Tibial nerve (tissue), 4 donors: ENCODE data around the gene MRPS2. TPM values are rescaled to one million over a fixed set of nuclear protein-coding genes. Genes with fewer than 3 reads are reported as not detected.
"Not testable (repeated sequence)": the region's sequence is repeated elsewhere in the genome, so short reads cannot be mapped to it uniquely, and the experiment has no call there.

Source experiments
- DNase-seq, 2 donors: peaks; one replicate each; pipeline ENCODE4 v3.0.0-alpha.2; 2019; ENCODE audit warnings: low spot score in 2 of 2
- H3K27ac ChIP-seq, 4 donors: fragments of 200-600 bp; sonication (generic) in 3 of 4; one replicate each; pipeline ENCODE4 v1.5.1; 2017 to 2019; ENCODE audit warnings: mild to moderate bottlenecking in 1 of 4
- H3K27me3 ChIP-seq, 2 donors: fragments of 200-600 bp; sonication (generic) in 1 of 2; one replicate each; pipeline versions ENCODE4 v1.5.1 to v1.6.0; 2017 to 2019
- H3K36me3 ChIP-seq, 3 donors: fragments of 200-600 bp; sonication (generic); one replicate each; pipeline ENCODE4 v1.5.1; 2018 to 2019
- H3K4me1 ChIP-seq, 4 donors: fragments of 200-600 bp; sonication (generic) in 3 of 4; one replicate each; pipeline ENCODE4 v1.5.1; 2017 to 2019
- H3K4me3 ChIP-seq, 4 donors: fragments of 200-600 bp; sonication (generic) in 3 of 4; one replicate each; pipeline ENCODE4 v1.5.1; 2017 to 2019; ENCODE audit warnings: mild to moderate bottlenecking in 1 of 4, moderate library complexity in 1 of 4
- H3K9me3 ChIP-seq, 4 donors: fragments of 200-600 bp; sonication (generic) in 3 of 4; one replicate each; pipeline ENCODE4 v1.5.1; 2017 to 2019
- CTCF ChIP-seq, 5 experiments: fragments of 200-600 bp in 3 of 5; fragments of 450-650 bp in 2 of 5; sonication (generic) in 3 of 5; IDR thresholded peaks; one replicate each; pipeline ENCODE4 v1.5.1; 2016 to 2019; ENCODE audit warnings: antibody characterized with exemption in 5 of 5, mild to moderate bottlenecking in 3 of 5, moderate library complexity in 2 of 5
- EP300 ChIP-seq, 2 donors: sonication (generic); formaldehyde crosslinking; IDR thresholded peaks; one replicate each; pipeline ENCODE4 v1.6.1; 2017; ENCODE audit warnings: antibody characterized with exemption in 2 of 2, mild to moderate bottlenecking in 1 of 2
- POLR2A ChIP-seq, 2 donors: fragments of 450-650 bp; IDR thresholded peaks; one replicate each; pipeline ENCODE4 v1.6.1; 2017; ENCODE audit warnings: antibody characterized with exemption in 2 of 2, mild to moderate bottlenecking in 2 of 2, moderate library complexity in 2 of 2
- WGBS, 2 donors: methylation state at CpG; one replicate each; pipeline ENCODE4 v1.1.5; 2018; 5-methylcytosine and 5-hydroxymethylcytosine counted together
- total RNA-seq, 4 donors: library from RNA; depleted of rRNA; stranded (reverse); fragments of >200 nt; gene quantifications; one replicate each; pipeline ENCODE4 v1.1.0, GENCODE V29; 2016

MRPS2 gene
- total RNA-seq, 4 donors from 2014 or later: 24.9 to 29.2 (median 26.3) TPM

GRCh38 chr9:135508211-135508820 is 7.8 kb downstream of the MRPS2 start:
- 90 to 93% methylated on average over 9 of the region's 9 CpGs for WGBS, 2 donors
- no peak for TF ChIP-seq EP300 (IDR thresholded peaks at IDR 0.05)
- H3K27me3 ChIP-seq: no peaks in the 10 kb centered on the region
- no peak for DNase-seq
- H3K4me3 ChIP-seq: no peak overlapping the region
- H3K27ac ChIP-seq: no peak overlapping the region
- H3K9me3 ChIP-seq: peaks cover 0 to 25% (median 0%) of the 10 kb centered on the region in 4 donors
- H3K4me1 ChIP-seq: peaks cover 0 to 5% (median 0%) of the 10 kb centered on the region in 4 donors
- H3K36me3 ChIP-seq: peaks cover 0 to 25% (median 9%) of the 10 kb centered on the region in 3 donors

- 85 to 91% methylated on average over 2 of the region's 2 CpGs for WGBS, 2 donors
- no peak overlapping the region for H3K4me3 ChIP-seq
- peaks cover 0 to 14% (median under 1%) of the 10 kb centered on the region in 3 donors for H3K36me3 ChIP-seq
- H3K27me3 ChIP-seq: no peaks in the 10 kb centered on the region
- no peak for DNase-seq
- H3K4me1 ChIP-seq: peaks cover 0 to 2% (median 0%) of the 10 kb centered on the region in 4 donors
- no peak overlapping the region for H3K27ac ChIP-seq
- H3K9me3 ChIP-seq: peaks cover 0 to 25% (median 0%) of the 10 kb centered on the region in 4 donors
- TF ChIP-seq CTCF (IDR thresholded peaks at IDR 0.05) (no peak), EP300 (IDR thresholded peaks at IDR 0.05) (no peak), POLR2A (IDR thresholded peaks at IDR 0.05) (no peak)
Measured at GRCh38 chr9:135509458-135509857, 9.0 kb downstream of the MRPS2 start.

GRCh38 chr9:135512241-135512603 is 11.7 kb downstream of the MRPS2 start:
- no peak for DNase-seq
- WGBS, 2 donors: 77 to 79% methylated on average over 10 of the region's 10 CpGs

GRCh38 chr9:135512904-135513303 is 12.4 kb downstream of the MRPS2 start:
- Histone ChIP-seq H3K27ac (no peak overlapping the region), H3K4me1 (no peaks in the 10 kb centered on the region), H3K9me3 (peaks cover 0 to 22% (median 0%) of the 10 kb centered on the region in 4 donors), H3K27me3 (peaks cover 0 to 6% of the 10 kb centered on the region in 2 donors), H3K4me3 (no peak overlapping the region), H3K36me3 (no peaks in the 10 kb centered on the region)
- no peak for TF ChIP-seq EP300 (IDR thresholded peaks at IDR 0.05)
- TF ChIP-seq POLR2A (IDR thresholded peaks at IDR 0.05): no peak
- TF ChIP-seq CTCF (IDR thresholded peaks at IDR 0.05): no peak
- WGBS, 2 donors: 59 to 65% methylated on average over 7 of the region's 7 CpGs
- no peak for DNase-seq

More at GRCh38 chr9:135512241-135512603, 11.7 kb downstream of the MRPS2 start:
- no peak overlapping the region for H3K27ac ChIP-seq
- peaks cover 0 to 25% (median 0%) of the 10 kb centered on the region in 4 donors for H3K9me3 ChIP-seq
- H3K4me1 ChIP-seq: no peaks in the 10 kb centered on the region
- no peak for TF ChIP-seq POLR2A (IDR thresholded peaks at IDR 0.05)
- no peak for TF ChIP-seq EP300 (IDR thresholded peaks at IDR 0.05)
- TF ChIP-seq CTCF (IDR thresholded peaks at IDR 0.05): no peak
- H3K4me3 ChIP-seq: no peak overlapping the region
- no peaks in the 10 kb centered on the region for H3K36me3 ChIP-seq
- H3K27me3 ChIP-seq: peaks cover 0 to 1% of the 10 kb centered on the region in 2 donors

- no peak for DNase-seq
- no peak for TF ChIP-seq POLR2A (IDR thresholded peaks at IDR 0.05)
- TF ChIP-seq CTCF (IDR thresholded peaks at IDR 0.05): no peak
- TF ChIP-seq EP300 (IDR thresholded peaks at IDR 0.05): no peak
- no peak overlapping the region for H3K27ac ChIP-seq
- H3K4me3 ChIP-seq: no peak overlapping the region
- no peaks in the 10 kb centered on the region for H3K4me1 ChIP-seq
- H3K9me3 ChIP-seq: peaks cover 0 to 17% (median 0%) of the 10 kb centered on the region in 4 donors
- WGBS, 2 donors: 80 to 83% methylated on average over 19 of the region's 19 CpGs
- H3K36me3 ChIP-seq: no peaks in the 10 kb centered on the region
- peaks cover 0 to 6% of the 10 kb centered on the region in 2 donors for H3K27me3 ChIP-seq
Measured at GRCh38 chr9:135513351-135513846, 12.9 kb downstream of the MRPS2 start.

- not testable (repeated sequence) for H3K27ac ChIP-seq, DNase-seq, H3K36me3 ChIP-seq, H3K4me3 ChIP-seq, H3K4me1 ChIP-seq, H3K27me3 ChIP-seq
- peaks cover 0 to 12% (median 0%) of the 10 kb centered on the region in 4 donors for H3K9me3 ChIP-seq
- 91 to 92% methylated on average over 5 to 9 of the region's 9 CpGs for WGBS, 2 donors
Measured at GRCh38 chr9:135513906-135514305, 13.4 kb downstream of the MRPS2 start.
